Thymus (tissue), 11 donors: ENCODE data around the gene LIAS. TPM values are rescaled to one million over a fixed set of nuclear protein-coding genes. Genes with fewer than 3 reads are reported as not detected.
"Not testable (repeated sequence)": the region's sequence is repeated elsewhere in the genome, so short reads cannot be mapped to it uniquely, and the experiment has no call there.

Experiments used
- DNase-seq, 9 donors: peaks; one replicate each; pipeline ENCODE4 v3.0.0-alpha.2; 2013; ENCODE audit warnings: low spot score in 9 of 9, low read depth in 6 of 9, missing footprints in 1 of 9
- H3K27ac ChIP-seq, 2 donors: one replicate each; pipeline ENCODE4 v1.5.1; 2013; ENCODE audit warnings: control low read depth in 1 of 2, low read depth in 1 of 2, low read length in 1 of 2, mild to moderate bottlenecking in 1 of 2, moderate library complexity in 1 of 2
- H3K27me3 ChIP-seq, 2 donors: one replicate each; pipeline ENCODE4 v1.5.1; 2013; ENCODE audit warnings: low read length in 1 of 2; ENCODE audit not compliant: control insufficient read depth in 2 of 2, insufficient read depth in 1 of 2
- H3K36me3 ChIP-seq, 2 donors: one replicate each; pipeline ENCODE4 v1.5.1; 2013; ENCODE audit warnings: low read length in 1 of 2, mild to moderate bottlenecking in 1 of 2, moderate library complexity in 1 of 2; ENCODE audit not compliant: control insufficient read depth in 2 of 2, insufficient read depth in 2 of 2
- H3K4me1 ChIP-seq, 2 donors: one replicate each; pipeline ENCODE4 v1.5.1; 2013; ENCODE audit warnings: low read length in 2 of 2; ENCODE audit not compliant: control insufficient read depth in 2 of 2, insufficient read depth in 2 of 2
- H3K4me3 ChIP-seq, 2 donors: one replicate each; pipeline ENCODE4 v1.5.1; 2013; ENCODE audit warnings: low read length in 2 of 2, control low read depth in 1 of 2, mild to moderate bottlenecking in 1 of 2
- H3K9me3 ChIP-seq, 2 donors: one replicate each; pipeline ENCODE4 v1.5.1; 2013; ENCODE audit warnings: low read length in 1 of 2, mild to moderate bottlenecking in 1 of 2; ENCODE audit not compliant: control insufficient read depth in 2 of 2, insufficient read depth in 1 of 2
- WGBS: extraction: QIAGEN DNeasy Blood & Tissue Kit; methylation state at CpG from one replicate; pipeline ENCODE4 v1.1.7; 2013; 5-methylcytosine and 5-hydroxymethylcytosine counted together
- polyA plus RNA-seq: library from polyadenylated mRNA; stranded (reverse); fragments of 200-250 nt; gene quantifications from one replicate; pipeline ENCODE4 v1.2.3, GENCODE V29; 2013
- total RNA-seq: library from RNA; stranded (reverse); fragments of 120-200 nt; gene quantifications from one replicate; pipeline ENCODE4 v1.2.4, GENCODE V29; 2013
- donor health status: healthy.

Gene LIAS
- total and polyA plus RNA-seq, 2 donors, result 12.5 to 29.1 TPM

DNA sequence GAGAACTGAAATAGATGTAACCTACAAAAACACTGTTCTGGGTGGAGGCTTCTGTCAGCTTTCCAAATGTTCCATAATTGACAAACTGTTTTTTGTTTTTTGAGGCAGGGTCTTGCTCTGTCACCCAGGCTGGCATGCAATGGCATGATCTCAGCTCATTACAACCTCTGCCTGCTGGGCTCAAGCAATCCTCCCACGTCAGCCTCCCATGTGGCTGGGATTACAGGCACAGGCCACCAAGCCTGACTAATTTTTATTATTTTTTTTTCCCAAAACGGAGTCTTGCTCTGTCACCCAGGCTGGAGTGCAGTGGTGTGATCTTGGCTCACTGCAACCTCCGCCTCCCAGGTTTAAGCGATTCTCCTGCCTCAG lies 43.8 kb downstream of the LIAS start:
- not testable (repeated sequence) for DNase-seq, H3K27me3 ChIP-seq, H3K27ac ChIP-seq, H3K9me3 ChIP-seq, H3K4me1 ChIP-seq, H3K4me3 ChIP-seq
- H3K36me3 ChIP-seq, result peaks cover 16 to 41% of the 10 kb centered on the region in 2 donors
- 98% methylated on average over 4 of the region's 4 CpGs for WGBS

DNA sequence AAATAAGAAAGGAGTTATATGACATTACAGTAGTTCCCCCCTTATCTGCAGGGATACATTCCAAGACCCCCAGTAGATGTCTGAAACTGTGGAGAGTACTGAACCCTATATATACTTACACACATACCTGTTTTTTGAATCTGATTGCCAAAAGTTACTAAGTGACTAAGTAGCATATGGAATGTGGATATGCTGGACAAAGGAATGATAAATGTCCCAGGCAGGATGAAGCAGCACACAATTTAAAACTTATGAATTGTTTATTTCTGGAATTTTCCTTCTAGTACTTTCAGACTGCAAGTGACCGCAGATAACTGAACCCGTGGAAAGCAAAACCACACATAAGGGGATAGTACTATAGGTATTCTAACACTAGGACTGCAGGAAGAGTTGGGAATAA lies 45.7 kb downstream of the LIAS start:
- WGBS, result 98% methylated on average over 2 of the region's 2 CpGs
- Histone ChIP-seq H3K4me1 (no peaks in the 10 kb centered on the region), H3K9me3 (no peaks in the 10 kb centered on the region), H3K27me3 (no peaks in the 10 kb centered on the region), H3K4me3 (no peak overlapping the region), H3K27ac (no peak overlapping the region), H3K36me3 (peaks cover 24 to 47% of the 10 kb centered on the region in 2 donors)
- no peak for DNase-seq

DNA sequence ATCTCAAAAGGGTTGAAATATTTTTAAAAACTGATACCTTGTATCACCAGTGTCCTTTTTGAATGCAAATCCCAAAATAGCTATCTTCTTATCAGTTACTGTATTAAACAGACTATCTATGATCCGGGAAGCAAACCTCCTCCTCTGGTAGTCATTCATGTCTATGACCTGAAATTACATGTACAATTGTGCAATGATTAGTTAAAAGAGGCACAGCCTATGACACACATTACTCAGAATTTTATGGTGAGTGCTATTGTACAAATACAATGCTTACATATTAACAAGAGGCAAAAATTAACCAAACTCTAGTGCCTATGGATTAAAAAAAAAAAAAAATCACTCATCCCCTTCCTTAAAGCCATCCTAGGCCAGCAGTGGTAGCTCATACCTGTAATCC lies 46.7 kb downstream of the LIAS start:
- Histone ChIP-seq H3K27ac (no peak overlapping the region), H3K4me1 (no peaks in the 10 kb centered on the region), H3K27me3 (no peaks in the 10 kb centered on the region), H3K4me3 (no peak overlapping the region), H3K36me3 (peaks cover 24 to 47% of the 10 kb centered on the region in 2 donors), H3K9me3 (no peaks in the 10 kb centered on the region)
- 98% methylated on average over 1 of the region's 1 CpG for WGBS
- no peak for DNase-seq

DNA sequence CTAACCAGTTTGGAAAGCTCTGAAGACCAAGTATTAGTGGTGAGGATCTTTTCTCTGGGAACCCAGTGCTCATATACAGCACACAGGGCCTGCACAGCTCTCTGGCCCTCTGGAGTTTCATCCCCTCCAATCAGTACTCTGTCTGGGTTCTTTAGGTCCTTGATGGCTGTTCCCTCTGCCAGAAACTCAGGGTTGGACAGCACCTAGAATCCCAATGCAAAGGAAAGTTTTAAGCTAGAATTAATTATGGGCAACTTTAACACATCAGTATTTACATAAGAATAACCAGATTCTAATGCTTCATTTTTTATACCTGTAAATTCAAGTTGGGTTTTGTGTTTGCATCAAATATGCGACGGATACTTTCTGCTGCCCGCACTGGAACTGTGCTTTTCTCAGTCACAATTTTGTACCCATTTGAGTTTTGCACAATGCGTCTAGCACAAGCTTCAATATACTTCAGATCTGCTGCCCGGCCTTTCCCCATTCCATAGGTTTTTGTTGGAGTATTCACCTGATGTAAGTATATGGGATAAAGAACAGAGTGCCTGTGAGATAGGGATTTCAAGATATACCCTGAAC lies 51.6 kb downstream of the LIAS start:
- DNase-seq, result no peak
- Histone ChIP-seq H3K4me3 (no peak overlapping the region), H3K9me3 (no peaks in the 10 kb centered on the region), H3K27ac (no peak overlapping the region), H3K4me1 (no peaks in the 10 kb centered on the region), H3K36me3 (peaks cover 13 to 31% of the 10 kb centered on the region in 2 donors), H3K27me3 (no peaks in the 10 kb centered on the region)
- 98% methylated on average over 5 of the region's 5 CpGs for WGBS

DNA sequence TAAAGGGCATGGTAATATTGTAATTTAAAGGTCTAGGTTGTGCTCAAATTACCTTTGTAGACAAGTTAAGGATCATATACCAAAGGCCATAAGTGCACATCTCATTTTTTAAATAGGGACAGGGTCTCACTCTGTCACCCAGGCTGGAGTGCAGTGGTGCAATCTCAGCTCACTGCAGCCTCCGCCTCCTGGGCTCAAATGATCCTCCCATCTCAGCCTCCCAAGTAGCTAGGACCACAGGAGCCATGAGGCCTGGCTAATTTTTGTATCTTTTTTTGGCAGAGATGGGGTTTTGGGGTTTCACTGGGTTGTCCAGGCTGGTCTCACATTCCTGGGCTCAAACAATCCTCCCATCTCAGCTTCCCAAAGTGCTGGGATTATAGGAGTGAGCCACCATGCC lies 55.4 kb downstream of the LIAS start:
- not testable (repeated sequence) for DNase-seq, H3K4me1 ChIP-seq, H3K4me3 ChIP-seq, H3K27me3 ChIP-seq, H3K27ac ChIP-seq, H3K9me3 ChIP-seq
- WGBS, result 97% methylated on average over 1 of the region's 1 CpG
- peaks cover under 1 to 18% of the 10 kb centered on the region in 2 donors for H3K36me3 ChIP-seq

DNA sequence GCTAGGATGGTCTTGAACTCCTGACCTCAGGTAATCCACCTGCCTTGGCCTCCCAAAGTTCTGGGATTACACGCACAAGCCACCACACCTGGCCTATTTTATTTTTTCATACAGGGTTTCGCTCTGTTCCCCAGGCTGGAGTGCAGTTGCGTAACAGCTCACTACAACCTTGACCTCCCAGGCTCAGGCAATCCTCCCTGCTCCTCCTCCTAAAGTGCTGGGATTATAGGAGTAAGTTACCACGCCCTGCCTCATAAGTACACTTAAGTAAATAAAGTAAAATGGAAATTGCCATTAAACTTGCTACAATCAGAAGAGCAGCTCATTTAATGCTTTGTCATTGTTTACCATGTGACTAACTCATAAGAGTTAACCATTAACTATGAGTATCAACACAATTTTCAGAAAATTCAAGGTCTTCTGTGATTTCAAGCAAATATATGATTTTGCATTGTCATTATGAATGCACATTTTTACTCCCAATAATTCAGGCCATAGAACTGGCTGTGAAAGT lies 56.1 kb downstream of the LIAS start:
- H3K4me3 ChIP-seq, result no peak overlapping the region
- no peaks in the 10 kb centered on the region for H3K9me3 ChIP-seq
- no peak for DNase-seq
- H3K27me3 ChIP-seq, result no peaks in the 10 kb centered on the region
- H3K27ac ChIP-seq, result no peak overlapping the region
- H3K4me1 ChIP-seq, result no peaks in the 10 kb centered on the region
- over 99% methylated on average over 4 of the region's 4 CpGs for WGBS
- peaks cover 0 to 14% of the 10 kb centered on the region in 2 donors for H3K36me3 ChIP-seq

DNA sequence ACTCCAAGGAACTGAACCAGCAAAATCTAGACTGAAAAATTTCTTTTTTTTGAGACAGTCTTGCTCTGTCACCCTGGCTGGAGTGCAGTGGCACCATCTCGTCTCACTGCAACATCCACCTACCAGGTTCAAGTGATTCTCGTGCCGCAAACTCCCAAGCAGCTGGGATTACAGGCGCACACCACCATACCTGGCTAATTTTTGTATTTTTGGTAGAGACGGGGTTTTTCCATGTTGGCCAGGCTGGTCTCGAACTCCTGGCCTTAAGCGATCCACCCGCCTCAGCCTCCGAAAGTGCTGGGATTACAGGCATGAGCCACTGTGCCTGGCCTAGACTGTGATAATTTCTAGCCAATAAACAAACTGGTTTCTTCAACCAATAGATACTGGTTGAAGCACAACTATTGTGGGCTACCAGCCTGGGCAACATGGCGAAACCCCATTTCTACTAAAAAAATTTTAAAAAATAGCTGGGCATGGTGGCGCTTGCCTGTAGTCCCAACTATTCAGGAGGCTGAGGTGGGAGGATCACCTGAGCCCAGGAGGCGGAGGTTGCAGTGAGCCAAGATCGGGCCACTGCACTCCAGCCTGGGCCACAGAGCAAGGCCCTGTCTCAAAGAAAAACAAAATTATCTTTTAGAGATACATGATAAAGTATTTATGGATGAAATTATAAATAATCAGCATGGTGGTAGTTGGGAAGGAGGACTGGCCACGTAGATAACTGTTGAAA lies 57.0 kb downstream of the LIAS start:
- WGBS, result 99% methylated on average over 14 of the region's 14 CpGs
- H3K27ac ChIP-seq, result not testable (repeated sequence)

DNA sequence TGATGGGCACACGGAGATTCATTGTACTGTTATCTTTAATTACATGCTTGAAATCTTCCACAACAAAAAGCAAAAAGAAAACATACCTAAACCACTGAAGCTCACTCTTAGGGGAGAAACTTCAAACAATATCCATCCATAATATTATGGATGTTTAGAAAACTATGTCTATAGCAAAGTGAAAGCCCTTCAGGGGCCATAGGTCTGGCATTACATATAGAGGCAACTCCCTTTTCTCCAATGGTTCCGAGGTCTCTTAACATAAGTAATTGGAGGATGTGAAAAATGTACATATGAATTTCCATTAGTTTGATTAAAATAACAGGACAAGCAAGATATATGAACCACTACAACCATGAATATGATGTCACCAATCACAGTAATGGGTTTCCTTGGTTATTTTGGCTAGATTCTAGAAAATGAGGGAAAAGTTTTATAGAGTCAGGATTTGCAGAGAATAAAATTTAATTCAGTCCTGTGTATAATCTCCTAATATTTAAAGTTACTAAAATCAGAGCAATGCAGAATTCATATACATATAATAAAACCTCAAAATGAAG lies 57.6 kb downstream of the LIAS start:
- WGBS, result 96% methylated on average over 2 of the region's 2 CpGs
- Histone ChIP-seq H3K4me3 (no peak overlapping the region), H3K27ac (no peak overlapping the region), H3K9me3 (no peaks in the 10 kb centered on the region), H3K36me3 (peaks cover 0 to 8% of the 10 kb centered on the region in 2 donors), H3K4me1 (no peaks in the 10 kb centered on the region), H3K27me3 (no peaks in the 10 kb centered on the region)
- DNase-seq, result no peak

More for the DNA sequence above, 57.0 kb downstream of the LIAS start:
- not testable (repeated sequence) for H3K27me3 ChIP-seq, H3K4me3 ChIP-seq, H3K9me3 ChIP-seq, H3K36me3 ChIP-seq, DNase-seq, H3K4me1 ChIP-seq

DNA sequence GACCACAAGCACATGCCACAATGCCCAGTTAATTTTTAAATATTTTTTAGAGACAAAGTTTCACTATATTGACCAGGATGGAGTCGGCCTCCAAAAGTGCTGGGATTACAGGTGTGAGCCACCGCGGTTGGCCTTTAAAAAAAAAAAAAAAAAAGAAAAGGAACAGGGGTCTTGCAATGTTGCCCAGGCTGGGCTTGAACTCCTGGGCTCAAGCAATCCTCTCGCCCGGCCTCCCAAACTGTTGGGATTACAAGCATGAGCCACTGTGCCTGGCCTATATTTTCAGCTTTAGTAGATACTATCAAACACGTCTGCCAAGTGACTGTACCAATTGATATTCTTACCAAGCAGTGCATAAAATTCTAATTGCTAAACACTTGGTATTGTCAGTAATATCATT lies 59.6 kb downstream of the LIAS start:
- no peaks in the 10 kb centered on the region for H3K27me3 ChIP-seq
- WGBS, result 90% methylated on average over 6 of the region's 6 CpGs

More for the DNA sequence above, 59.6 kb downstream of the LIAS start:
- Histone ChIP-seq H3K9me3 (no peaks in the 10 kb centered on the region), H3K4me1 (no peaks in the 10 kb centered on the region), H3K27ac (no peak overlapping the region), H3K36me3 (no peaks in the 10 kb centered on the region), H3K4me3 (no peak overlapping the region)
- no peak for DNase-seq
